ENCODE results near the gene SYT12. TPM values are rescaled to one million over a fixed set of nuclear protein-coding genes. Genes with fewer than 3 reads are reported as not detected.
A peak's percentile ranks its signal among the peaks of the same experiment; 100 is the strongest.

Gene SYT12
- total RNA-seq, 2 donors from 2014 or later = 0.38 TPM; not detected in 1

- ATAC-seq (no peak), DNase-seq (ENCODE audit: low spot score) (no peak)
- Mint-ChIP-seq H3K27me3 (peaks cover 3 to 9% of the 10 kb centered on the region in 2 donors), H3K4me1 (ENCODE audit: low read depth in 2 of 2) (no peaks in the 10 kb centered on the region), H3K36me3 (no peaks in the 10 kb centered on the region), H3K9me3 (no peaks in the 10 kb centered on the region), H3K27ac (no peak overlapping the region), H3K4me3 (no peak overlapping the region)
Measured at GRCh38 chr11:67060111-67060522, 37.2 kb downstream of the SYT12 start.

DNA sequence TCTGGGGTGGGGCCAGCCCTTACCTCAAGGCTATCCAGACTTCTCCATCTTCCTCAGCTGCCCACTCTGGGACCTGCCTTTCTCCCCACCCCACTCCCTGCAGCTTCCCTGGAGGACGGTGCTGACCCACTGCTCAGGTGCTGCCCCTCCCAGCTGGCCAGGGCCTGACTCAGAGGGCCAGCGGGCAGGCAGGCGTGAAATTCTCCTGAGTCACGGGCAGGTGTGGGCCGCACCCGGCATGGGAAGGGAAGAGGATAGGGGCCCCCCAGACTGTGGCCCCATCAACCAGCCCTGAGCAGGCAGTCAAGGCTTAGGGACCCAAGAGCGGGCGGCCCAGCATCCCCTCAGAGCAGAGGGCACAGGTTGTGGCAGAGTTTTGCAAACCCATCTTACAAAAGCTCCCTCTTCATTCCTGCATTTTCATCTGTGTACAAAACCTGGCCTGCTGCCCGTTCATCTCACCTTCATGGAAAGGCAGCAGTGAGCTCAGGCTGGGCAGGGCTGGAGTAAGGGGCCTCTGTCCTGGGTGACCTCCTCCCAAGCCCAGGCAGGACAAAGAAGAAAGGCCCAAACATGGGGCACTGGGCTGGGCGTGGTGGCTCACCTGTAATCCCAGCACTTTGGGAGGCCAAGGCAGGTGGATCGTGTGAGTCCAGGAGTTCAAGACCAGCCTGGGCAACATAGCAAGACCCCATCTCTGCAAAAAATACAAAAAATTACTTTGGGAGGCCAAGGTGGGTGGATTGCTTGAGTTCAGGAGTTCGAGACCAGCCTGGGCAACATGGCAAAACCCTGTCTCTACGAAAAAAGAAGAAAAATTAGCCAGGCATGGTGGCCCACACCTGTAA is 39.8 kb downstream of the SYT12 start:
- Mint-ChIP-seq H3K27ac (no peak overlapping the region), H3K36me3 (no peaks in the 10 kb centered on the region), H3K27me3 (no peaks in the 10 kb centered on the region), H3K4me1 (ENCODE audit: low read depth in 2 of 2) (no peaks in the 10 kb centered on the region), H3K4me3 (no peak overlapping the region), H3K9me3 (no peaks in the 10 kb centered on the region)
- no peak for DNase-seq (ENCODE audit: low spot score)
- ATAC-seq = peak in 1 of 2 donors; percentile 8

DNA sequence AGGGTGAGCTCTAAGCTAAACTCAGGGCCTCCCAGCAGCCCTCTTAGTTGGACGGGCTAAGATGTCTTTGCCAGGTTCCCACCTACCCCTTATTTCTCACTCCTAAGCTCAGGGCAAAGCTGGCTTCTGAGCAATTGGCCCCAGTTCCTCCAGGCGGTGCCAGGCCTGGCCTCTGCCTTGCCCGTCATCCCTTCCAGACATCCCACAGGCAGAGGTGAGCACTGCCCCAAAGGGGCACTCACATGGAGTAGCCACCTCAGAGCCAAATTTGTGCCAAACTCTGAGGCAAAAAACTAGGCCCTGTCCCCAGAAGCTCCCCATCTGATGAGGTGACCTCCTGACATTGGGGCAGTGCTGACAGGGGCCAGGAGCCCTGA is 43.4 kb downstream of the SYT12 start:
- DNase-seq (ENCODE audit: low spot score) (no peak), ATAC-seq (peak in 1 of 2 donors; percentile 28)
- Mint-ChIP-seq H3K9me3 (no peaks in the 10 kb centered on the region), H3K4me1 (ENCODE audit: low read depth in 2 of 2) (no peaks in the 10 kb centered on the region), H3K27me3 (peaks cover 0 to 4% of the 10 kb centered on the region in 2 donors), H3K4me3 (no peak overlapping the region), H3K36me3 (no peaks in the 10 kb centered on the region), H3K27ac (no peak overlapping the region)

GRCh38 chr11:67071420-67072284 is 48.7 kb downstream of the SYT12 start:
- DNase-seq (ENCODE audit: low spot score) = peak; percentile 81

DNA sequence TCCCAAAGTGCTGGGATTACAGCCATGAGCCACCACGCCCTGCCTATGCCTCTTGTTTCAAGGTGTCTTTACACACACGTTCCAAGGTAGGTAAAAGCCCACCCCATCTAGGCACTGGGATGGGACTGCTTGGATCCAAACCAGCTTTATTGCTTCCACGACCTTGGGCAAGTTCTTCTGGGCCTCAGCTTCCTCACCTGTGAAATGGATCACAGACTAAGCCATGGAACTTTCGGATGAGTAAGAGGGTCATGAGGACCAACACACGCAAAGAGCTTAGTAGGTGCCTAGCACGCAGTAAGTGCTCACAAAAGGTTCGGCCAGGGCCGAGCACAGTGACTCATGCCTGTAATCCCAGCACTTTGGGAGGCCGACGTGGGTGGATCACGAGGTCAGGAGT is 49.4 kb downstream of the SYT12 start:
- no peak for DNase-seq (ENCODE audit: low spot score)
- H3K4me1 Mint-ChIP-seq (ENCODE audit: low read depth in 2 of 2) = peaks cover 0 to 4% of the 10 kb centered on the region in 2 donors
- no peak overlapping the region for H3K4me3 Mint-ChIP-seq
- no peak overlapping the region for H3K27ac Mint-ChIP-seq
- H3K9me3 Mint-ChIP-seq = no peaks in the 10 kb centered on the region
- no peak for ATAC-seq
- no peaks in the 10 kb centered on the region for H3K36me3 Mint-ChIP-seq
- peaks cover 0 to 4% of the 10 kb centered on the region in 2 donors for H3K27me3 Mint-ChIP-seq

More at GRCh38 chr11:67071420-67072284, 48.7 kb downstream of the SYT12 start:
- Mint-ChIP-seq H3K9me3 (no peaks in the 10 kb centered on the region), H3K27ac (no peak overlapping the region), H3K4me3 (peak overlapping the region; percentile 49), H3K36me3 (no peaks in the 10 kb centered on the region), H3K4me1 (ENCODE audit: low read depth in 2 of 2) (peaks cover 0 to 4% of the 10 kb centered on the region in 2 donors), H3K27me3 (peaks cover 0 to 4% of the 10 kb centered on the region in 2 donors)
- peak; percentile 90 to 91 for ATAC-seq

- Mint-ChIP-seq H3K27me3 (no peaks in the 10 kb centered on the region), H3K9me3 (no peaks in the 10 kb centered on the region), H3K4me3 (no peak overlapping the region), H3K4me1 (ENCODE audit: low read depth in 2 of 2) (peaks cover 2 to 4% of the 10 kb centered on the region in 2 donors), H3K27ac (no peak overlapping the region), H3K36me3 (no peaks in the 10 kb centered on the region)
- no peak for DNase-seq (ENCODE audit: low spot score)
- no peak for ATAC-seq
Measured at GRCh38 chr11:67073908-67074307, 51.0 kb downstream of the SYT12 start.

DNA sequence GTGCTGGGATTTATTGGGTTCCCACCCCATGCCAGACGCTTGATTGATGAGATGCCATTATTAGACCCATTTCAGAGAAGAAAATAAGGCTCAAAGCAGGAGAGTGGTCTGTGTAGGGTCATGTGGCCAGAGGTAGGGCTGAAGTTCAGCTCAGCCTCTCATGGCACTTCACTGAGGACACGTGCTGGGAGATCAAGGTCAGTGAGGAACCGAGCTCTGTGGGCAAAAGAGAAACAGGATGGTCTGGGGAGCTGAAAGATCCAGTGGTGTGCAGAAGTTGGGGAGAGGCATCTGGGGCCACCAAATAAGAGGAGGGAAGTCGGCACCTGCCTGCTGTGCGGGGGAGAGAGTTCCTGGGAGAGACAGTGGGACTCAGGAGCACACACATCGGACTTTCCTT is 53.3 kb downstream of the SYT12 start:
- H3K4me1 Mint-ChIP-seq (ENCODE audit: low read depth in 2 of 2) = peaks cover 8 to 9% of the 10 kb centered on the region in 2 donors
- H3K9me3 Mint-ChIP-seq = no peaks in the 10 kb centered on the region
- DNase-seq (ENCODE audit: low spot score) = no peak
- no peak overlapping the region for H3K27ac Mint-ChIP-seq
- peaks cover 0 to 3% of the 10 kb centered on the region in 2 donors for H3K27me3 Mint-ChIP-seq
- no peak for ATAC-seq
- H3K36me3 Mint-ChIP-seq = no peaks in the 10 kb centered on the region
- H3K4me3 Mint-ChIP-seq = no peak overlapping the region

- Mint-ChIP-seq H3K36me3 (no peaks in the 10 kb centered on the region), H3K4me1 (ENCODE audit: low read depth in 2 of 2) (peaks cover 13 to 15% of the 10 kb centered on the region in 2 donors), H3K27ac (peak overlapping the region in 1 of 2 donors; percentile 67), H3K4me3 (peak overlapping the region; percentile 5), H3K27me3 (peaks cover 0 to 9% of the 10 kb centered on the region in 2 donors), H3K9me3 (no peaks in the 10 kb centered on the region)
- peak; percentile 67 to 76 for ATAC-seq
- DNase-seq (ENCODE audit: low spot score) = no peak
Measured at GRCh38 chr11:67079065-67079705, 56.3 kb downstream of the SYT12 start.

- Mint-ChIP-seq H3K4me3 (peak overlapping the region; percentile 39), H3K4me1 (ENCODE audit: low read depth in 2 of 2) (peaks cover 13 to 15% of the 10 kb centered on the region in 2 donors), H3K9me3 (no peaks in the 10 kb centered on the region), H3K27ac (no peak overlapping the region), H3K27me3 (peaks cover 0 to 9% of the 10 kb centered on the region in 2 donors), H3K36me3 (no peaks in the 10 kb centered on the region)
- DNase-seq (ENCODE audit: low spot score) (no peak), ATAC-seq (no peak)
Measured at GRCh38 chr11:67082071-67082791, 59.3 kb downstream of the SYT12 start.

DNA sequence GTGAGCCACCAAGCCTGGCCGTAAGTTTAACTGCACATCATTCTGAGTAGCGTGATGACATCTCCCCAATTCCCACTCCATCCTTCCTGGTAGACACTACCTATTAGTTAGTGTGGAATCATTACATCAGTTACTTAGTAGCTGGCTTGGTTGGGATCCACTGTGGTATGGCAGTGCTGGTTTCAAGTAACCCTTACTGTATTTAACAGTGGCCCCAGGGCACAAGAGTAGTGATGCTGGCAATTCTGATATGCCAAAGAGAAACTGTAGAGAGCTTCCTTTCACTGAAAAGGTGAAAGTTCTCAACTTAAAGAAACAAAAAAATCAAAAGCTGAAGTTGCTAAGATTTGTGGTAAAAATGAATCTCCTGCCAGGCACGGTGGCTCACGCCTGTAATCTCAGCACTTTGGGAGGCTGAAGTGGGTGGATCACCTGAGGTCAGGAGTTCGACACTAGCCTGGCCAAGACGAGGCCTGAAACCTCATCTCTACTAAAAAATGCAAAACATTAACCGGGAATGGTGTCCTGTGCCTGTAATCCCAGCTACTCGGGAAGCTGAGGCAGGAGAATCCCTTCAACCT is 60.9 kb downstream of the SYT12 start:
- DNase-seq (ENCODE audit: low spot score) = no peak
- Mint-ChIP-seq H3K36me3 (no peaks in the 10 kb centered on the region), H3K27me3 (peaks cover 0 to 9% of the 10 kb centered on the region in 2 donors), H3K4me1 (ENCODE audit: low read depth in 2 of 2) (peaks cover 13% of the 10 kb centered on the region in 2 donors), H3K27ac (no peak overlapping the region), H3K9me3 (no peaks in the 10 kb centered on the region), H3K4me3 (no peak overlapping the region)
- ATAC-seq = no peak

- no peak for DNase-seq (ENCODE audit: low spot score)
- no peak for ATAC-seq
- no peaks in the 10 kb centered on the region for H3K9me3 Mint-ChIP-seq
- no peak overlapping the region for H3K4me3 Mint-ChIP-seq
- H3K36me3 Mint-ChIP-seq = no peaks in the 10 kb centered on the region
- H3K4me1 Mint-ChIP-seq (ENCODE audit: low read depth in 2 of 2) = peaks cover 7 to 8% of the 10 kb centered on the region in 2 donors
- no peak overlapping the region for H3K27ac Mint-ChIP-seq
- H3K27me3 Mint-ChIP-seq = peaks cover 0 to 6% of the 10 kb centered on the region in 2 donors
Measured at GRCh38 chr11:67085617-67086016, 62.7 kb downstream of the SYT12 start.

DNA sequence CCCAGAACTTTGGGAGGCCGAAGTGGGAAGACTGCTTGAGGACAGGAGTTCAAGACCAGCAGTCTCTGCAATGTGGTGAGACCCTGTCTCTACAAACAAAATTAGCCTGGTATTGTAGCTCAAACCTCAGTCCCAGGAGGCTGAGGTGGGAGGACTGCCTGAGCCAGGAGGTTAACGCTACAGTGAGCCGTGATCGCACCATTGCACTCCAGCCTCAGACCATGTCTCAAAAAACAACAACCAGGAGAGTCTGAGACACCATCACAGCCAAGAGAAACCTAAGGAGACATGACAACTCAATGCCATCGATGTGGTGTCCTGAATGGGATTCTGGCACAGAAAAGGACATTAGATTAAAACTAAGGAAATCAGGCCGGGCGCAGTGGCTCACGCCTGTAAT is 67.8 kb downstream of the SYT12 start:
- no peak overlapping the region for H3K4me3 Mint-ChIP-seq
- H3K4me1 Mint-ChIP-seq (ENCODE audit: low read depth in 2 of 2) = no peaks in the 10 kb centered on the region
- H3K27ac Mint-ChIP-seq = no peak overlapping the region
- H3K9me3 Mint-ChIP-seq = no peaks in the 10 kb centered on the region
- ATAC-seq (no peak), DNase-seq (ENCODE audit: low spot score) (no peak)
- no peaks in the 10 kb centered on the region for H3K27me3 Mint-ChIP-seq
- H3K36me3 Mint-ChIP-seq = no peaks in the 10 kb centered on the region

- Mint-ChIP-seq H3K9me3 (no peaks in the 10 kb centered on the region), H3K27ac (no peak overlapping the region)
Measured at GRCh38 chr11:67095214-67095507, 72.2 kb downstream of the SYT12 start.

More at GRCh38 chr11:67095214-67095507, 72.2 kb downstream of the SYT12 start:
- Mint-ChIP-seq H3K4me1 (ENCODE audit: low read depth in 2 of 2) (peaks cover 5 to 6% of the 10 kb centered on the region in 2 donors), H3K4me3 (no peak overlapping the region), H3K27me3 (no peaks in the 10 kb centered on the region), H3K36me3 (no peaks in the 10 kb centered on the region)
- no peak for DNase-seq (ENCODE audit: low spot score)
- ATAC-seq = no peak
